HL-60 (cell line): ENCODE data around the gene BIN1.

Experiments
- CTCF ChIP-seq: IDR thresholded peaks from one replicate; pipeline ENCODE4 v1.5.1; 2011; ENCODE audit warnings: low read length, control low read depth, inconsistent platforms; ENCODE audit not compliant: insufficient read depth
- POLR2AphosphoS5 ChIP-seq: IDR thresholded peaks from 2 replicates; pipeline ENCODE4 v1.6.1; 2012; ENCODE audit warnings: low read depth
- REST ChIP-seq: IDR thresholded peaks from 2 replicates; pipeline ENCODE4 v1.6.1; 2012; ENCODE audit warnings: low read depth; ENCODE audit not compliant: insufficient replicate concordance

- TF ChIP-seq REST (no peak), CTCF (no peak), POLR2AphosphoS5 (no peak)
These were observed 53.9 kb downstream of the BIN1 start for GRCh38 chr2:127052771-127053691.
